HCT116 (cell line): ENCODE data around the gene EXD3. TPM values are rescaled to one million over a fixed set of nuclear protein-coding genes. Genes with fewer than 3 reads are reported as not detected.

Experiments used
- ATAC-seq: fragments of 200-7000 bp; cut with Tn5 transposase; 2 replicates; pipeline ENCODE4 v1.9.1; 2020; ENCODE audit warnings: mild to moderate bottlenecking, moderate library complexity
- BruUV-seq: library from RNA; stranded (reverse); fragments of 400-500 nt; replicated peaks from 2 replicates; lab custom pipeline; 2021; lab: Mats Ljungman, UMichigan
- CTCF ChIA-PET: fragments of 300-600 bp; sonication (Branson Sonifier 250); formaldehyde crosslinking; loops from one replicate; lab custom pipeline; 2021; ENCODE audit warnings: antibody characterized with exemption; lab: Charles Lee
- POLR2A ChIA-PET: fragments of 300-600, 350-600 bp; sonication (Branson Sonifier 250); formaldehyde crosslinking; loops from one replicate; lab custom pipeline; 2021; ENCODE audit warnings: antibody characterized with exemption; lab: Charles Lee
- RAD21 ChIA-PET, 2 experiments: fragments of 300-600 bp; sonication (Branson Sonifier 250); formaldehyde crosslinking; loops; one replicate each; lab custom pipeline; 2023; ENCODE audit warnings: low total read pairs in 2 of 2; ENCODE audit not compliant: uncharacterized antibody in 2 of 2, unreplicated experiment in 2 of 2, low non-redundant PET in 1 of 2; lab: Charles Lee
- DNase-seq: peaks from one replicate; pipeline ENCODE4 v3.0.0-alpha.2; 2010; ENCODE audit warnings: low read depth, low spot score
- H2AFZ ChIP-seq: fragments of 200-600 bp; shearing (Covaris generic), sonication (generic); 2 replicates; pipeline ENCODE4 v1.6.1; 2017; ENCODE audit warnings: low read depth, mixed run types, mixed read lengths, antibody characterized with exemption, low read length; ENCODE audit not compliant: poor library complexity, severe bottlenecking
- H3K27ac ChIP-seq: 2 replicates; pipeline ENCODE4 v1.5.1; 2012; ENCODE audit warnings: low read depth, low read length
- H3K27me3 ChIP-seq: fragments of 200-600 bp; sonication (generic); 2 replicates; pipeline ENCODE4 v1.6.1; 2016; ENCODE audit warnings: mixed run types, low read length, mixed read lengths; ENCODE audit not compliant: insufficient read depth
- H3K36me3 ChIP-seq, 2 experiments: fragments of 200-500 bp in 1 of 2; fragments of 200-600 bp in 1 of 2; sonication (Bioruptor generic) in 1 of 2; sonication (generic) in 1 of 2; 2 replicates each; pipeline versions ENCODE4 v1.5.1 to v1.6.1; 2014 to 2016; ENCODE audit warnings: low read length in 2 of 2, inconsistent platforms in 1 of 2, mixed read lengths in 1 of 2, mixed run types in 1 of 2; ENCODE audit not compliant: insufficient read depth in 2 of 2, control insufficient read depth in 1 of 2
- H3K4me1 ChIP-seq, 2 experiments: fragments of 200-600 bp in 1 of 2; sonication (generic) in 1 of 2; 2 replicates each; pipeline versions ENCODE4 v1.5.1 to v1.6.1; 2012 to 2017; ENCODE audit warnings: low read length in 2 of 2, inconsistent platforms in 1 of 2, mild to moderate bottlenecking in 1 of 2, mixed read lengths in 1 of 2, mixed run types in 1 of 2, moderate library complexity in 1 of 2; ENCODE audit not compliant: insufficient read depth in 2 of 2, control insufficient read depth in 1 of 2
- H3K4me2 ChIP-seq: fragments of 200-600 bp; sonication (generic); 2 replicates; pipeline ENCODE4 v1.6.1; 2017; ENCODE audit warnings: mixed run types, low read length, mixed read lengths
- H3K4me3 ChIP-seq, 2 experiments: fragments of 200-600 bp in 1 of 2; sonication (generic) in 1 of 2; replicated peaks in 1 of 2; 2 replicates each; pipeline ENCODE4 v1.5.1; 2011 to 2016; ENCODE audit warnings: low read length in 2 of 2, control low read depth in 1 of 2, low read depth in 1 of 2, mild to moderate bottlenecking in 1 of 2, mixed read lengths in 1 of 2, mixed run types in 1 of 2
- H3K79me2 ChIP-seq: fragments of 200-600 bp; sonication (generic); 2 replicates; pipeline ENCODE4 v1.6.1; 2017; ENCODE audit warnings: mild to moderate bottlenecking, mixed run types, low read length, moderate library complexity, mixed read lengths; ENCODE audit not compliant: insufficient read depth
- H3K9ac ChIP-seq: fragments of 200-600 bp; sonication (generic); 2 replicates; pipeline ENCODE4 v1.6.1; 2016; ENCODE audit warnings: low read length, mixed read lengths
- H3K9me2 ChIP-seq: fragments of 200-600 bp; sonication (generic), shearing (Covaris generic); 2 replicates; pipeline ENCODE4 v1.6.1; 2017; ENCODE audit warnings: mixed run types, mild to moderate bottlenecking, moderate library complexity; ENCODE audit not compliant: insufficient read depth
- H3K9me3 ChIP-seq, 2 experiments: fragments of 200-500 bp in 1 of 2; fragments of 200-600 bp in 1 of 2; sonication (Bioruptor generic) in 1 of 2; sonication (generic) in 1 of 2; 2 replicates each; pipeline ENCODE4 v1.6.1; 2014 to 2017; ENCODE audit warnings: low read length in 2 of 2, mixed read lengths in 2 of 2, inconsistent platforms in 1 of 2, low read depth in 1 of 2, mild to moderate bottlenecking in 1 of 2, mixed run types in 1 of 2, moderate library complexity in 1 of 2; ENCODE audit not compliant: control insufficient read depth in 1 of 2, insufficient read depth in 1 of 2
- H4K20me1 ChIP-seq: fragments of 200-600 bp; sonication (generic), shearing (Covaris generic); 2 replicates; pipeline ENCODE4 v1.6.1; 2017; ENCODE audit warnings: mixed run types, mild to moderate bottlenecking, moderate library complexity; ENCODE audit not compliant: insufficient read depth
- CBX3 ChIP-seq: IDR thresholded peaks from 2 replicates; pipeline ENCODE4 v1.6.1; 2012; ENCODE audit warnings: low read depth
- CEBPB ChIP-seq: IDR thresholded peaks from 2 replicates; pipeline ENCODE4 v1.6.1; 2012; ENCODE audit warnings: low read depth
- EGR1 ChIP-seq: IDR thresholded peaks from 2 replicates; pipeline ENCODE4 v1.6.1; 2012; ENCODE audit warnings: low read depth
- ELF1 ChIP-seq: IDR thresholded peaks from 2 replicates; pipeline ENCODE4 v1.6.1; 2012; ENCODE audit warnings: low read depth, borderline replicate concordance
- EZH2 ChIP-seq: fragments of 200-600 bp; sonication (generic); IDR thresholded peaks from 2 replicates; pipeline ENCODE4 v1.6.1; 2017; ENCODE audit warnings: antibody characterized with exemption, mixed run types
- POLR2A ChIP-seq: IDR thresholded peaks from 2 replicates; pipeline ENCODE4 v1.7.0; 2011; ENCODE audit warnings: borderline replicate concordance; ENCODE audit not compliant: insufficient read depth, insufficient read length; ENCODE audit errors: extremely low read depth
- RAD21 ChIP-seq: IDR thresholded peaks from 2 replicates; pipeline ENCODE4 v1.6.1; 2012; ENCODE audit warnings: low read depth, mild to moderate bottlenecking
- SIN3A ChIP-seq: IDR thresholded peaks from 2 replicates; pipeline ENCODE4 v1.6.1; 2012; ENCODE audit warnings: low read depth
- SP1 ChIP-seq: IDR thresholded peaks from 2 replicates; pipeline ENCODE4 v1.6.1; 2012; ENCODE audit warnings: low read depth
- SRF ChIP-seq: IDR thresholded peaks from 2 replicates; pipeline ENCODE4 v1.6.1; 2012; ENCODE audit warnings: low read depth
- YY1 ChIP-seq: IDR thresholded peaks from 2 replicates; pipeline ENCODE4 v1.6.1; 2011; ENCODE audit warnings: low read length, low read depth, moderate library complexity, mild to moderate bottlenecking; ENCODE audit not compliant: insufficient replicate concordance; ENCODE audit errors: extremely low read depth
- ZFX ChIP-seq: fragments of 450-650 bp; IDR thresholded peaks from 2 replicates; pipeline ENCODE4 v1.6.1; 2017
- ZNF274 ChIP-seq: fragments of 200-500 bp; sonication (Bioruptor generic); IDR thresholded peaks from 2 replicates; pipeline ENCODE4 v1.6.1; 2014; ENCODE audit warnings: mild to moderate bottlenecking, low read depth, low read length, inconsistent platforms
- intact Hi-C: fragments of 100-400 bp; cut with micrococcal nuclease; formaldehyde crosslinking; loops from 2 replicates; pipeline ENCODE4 v1.10.0; 2022
- total RNA-seq: library from RNA; stranded (reverse); gene quantifications from one replicate; pipeline ENCODE4 v1.2.1, GENCODE V29; 2021; ENCODE audit not compliant: unreplicated experiment
- TF ChIP-seq, protein P1 (sequence below): IDR thresholded peaks from 2 replicates; pipeline ENCODE4 v1.6.1; 2011; ENCODE audit warnings: mild to moderate bottlenecking, low read length, moderate library complexity; ENCODE audit not compliant: insufficient replicate concordance; ENCODE audit errors: extremely low read depth
- TF ChIP-seq, protein P2 (sequence below): IDR thresholded peaks from 2 replicates; pipeline ENCODE4 v1.6.1; 2012

EXD3 gene
- total RNA-seq, 1 experiment from 2014 or later = 25.4 TPM

DNA sequence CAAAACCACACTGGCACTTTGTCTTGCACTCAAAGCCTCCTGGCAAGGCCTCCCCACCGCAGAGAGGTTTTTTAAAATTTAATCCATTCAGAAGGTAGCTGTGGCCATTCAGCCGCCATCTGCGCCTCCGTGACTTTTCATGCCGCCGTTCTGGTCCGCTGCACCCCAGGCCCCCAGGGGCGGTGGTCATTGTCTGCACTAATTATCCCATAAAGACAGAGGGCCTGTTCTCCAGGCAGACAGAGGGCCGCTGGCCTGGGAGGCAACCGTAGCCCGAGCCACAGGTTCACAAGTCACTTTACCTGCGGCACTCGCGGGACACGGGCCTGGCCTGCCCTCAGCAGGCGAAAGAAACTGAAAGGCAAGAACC is 49.4 kb downstream of the EXD3 start (continued):
- no peak for TF ChIP-seq ZNF274
- TF ChIP-seq SP1 = no peak
- no peak for TF ChIP-seq YY1
- no peak for TF ChIP-seq EZH2
- TF ChIP-seq, all 23 proteins: peak for 0

DNA sequence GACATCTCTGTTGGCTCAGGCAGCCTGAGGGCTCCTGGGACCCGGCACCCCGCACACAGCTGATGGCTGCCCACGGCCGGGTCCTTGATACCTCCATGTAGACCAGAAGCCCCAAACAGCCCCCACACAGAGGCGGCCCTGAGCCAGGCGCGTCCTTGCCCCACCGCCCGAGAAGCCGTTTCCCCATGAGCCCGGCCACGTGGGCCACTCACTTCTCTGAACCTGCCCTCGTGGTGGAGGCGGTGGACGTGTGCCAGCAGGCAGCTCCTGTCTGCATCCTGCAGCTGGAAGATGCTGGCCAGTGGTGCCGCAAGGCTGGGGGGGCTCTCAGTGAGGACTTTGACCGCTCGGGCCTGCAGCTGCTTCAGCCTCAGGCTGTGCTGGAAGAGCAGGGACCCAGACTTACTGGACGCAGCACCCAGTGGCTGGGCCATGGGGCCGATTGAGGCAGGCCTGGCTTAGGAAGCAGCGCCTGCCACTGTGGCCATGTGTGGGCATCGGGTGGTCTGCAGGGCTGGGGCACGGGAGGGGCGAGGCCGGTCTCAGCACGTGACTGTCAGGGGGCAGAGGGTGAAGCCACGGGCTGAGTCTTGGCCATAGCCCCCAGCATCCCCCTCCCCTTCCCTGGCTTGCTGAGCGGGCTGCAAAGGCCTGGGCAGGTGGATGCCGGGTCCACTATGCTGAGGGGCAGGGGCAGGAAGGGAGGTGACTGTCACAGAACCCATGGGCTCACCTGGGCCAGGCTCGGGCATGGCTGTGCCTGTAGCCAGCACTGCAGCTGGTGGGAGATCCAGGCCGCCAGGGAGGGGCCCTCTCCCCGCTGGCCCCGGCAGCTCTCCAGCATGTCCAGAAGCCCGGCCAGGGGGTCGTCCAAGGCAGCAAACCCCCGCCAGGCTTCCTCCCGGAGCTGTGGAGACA is 50.0 kb downstream of the EXD3 start:
- H3K36me3 ChIP-seq = no peaks in the 10 kb centered on the region
- intact Hi-C loops = no loop called here
- POLR2A ChIA-PET = no interaction called here
- no peak for DNase-seq
- no peak overlapping the region for H3K27ac ChIP-seq
- RAD21 ChIA-PET = no interaction called here
- H3K4me3 ChIP-seq = no peak overlapping the region
- no peak overlapping the region for H3K4me2 ChIP-seq
- CTCF ChIA-PET = no interaction called here
- peaks cover 0 to 5% of the 10 kb centered on the region in 2 experiments; a peak in 1 of 4 replicates for H3K9me3 ChIP-seq
- no peak for TF ChIP-seq ELF1
- TF ChIP-seq, protein P1, sequence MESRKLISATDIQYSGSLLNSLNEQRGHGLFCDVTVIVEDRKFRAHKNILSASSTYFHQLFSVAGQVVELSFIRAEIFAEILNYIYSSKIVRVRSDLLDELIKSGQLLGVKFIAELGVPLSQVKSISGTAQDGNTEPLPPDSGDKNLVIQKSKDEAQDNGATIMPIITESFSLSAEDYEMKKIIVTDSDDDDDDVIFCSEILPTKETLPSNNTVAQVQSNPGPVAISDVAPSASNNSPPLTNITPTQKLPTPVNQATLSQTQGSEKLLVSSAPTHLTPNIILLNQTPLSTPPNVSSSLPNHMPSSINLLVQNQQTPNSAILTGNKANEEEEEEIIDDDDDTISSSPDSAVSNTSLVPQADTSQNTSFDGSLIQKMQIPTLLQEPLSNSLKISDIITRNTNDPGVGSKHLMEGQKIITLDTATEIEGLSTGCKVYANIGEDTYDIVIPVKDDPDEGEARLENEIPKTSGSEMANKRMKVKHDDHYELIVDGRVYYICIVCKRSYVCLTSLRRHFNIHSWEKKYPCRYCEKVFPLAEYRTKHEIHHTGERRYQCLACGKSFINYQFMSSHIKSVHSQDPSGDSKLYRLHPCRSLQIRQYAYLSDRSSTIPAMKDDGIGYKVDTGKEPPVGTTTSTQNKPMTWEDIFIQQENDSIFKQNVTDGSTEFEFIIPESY = no peak
- no peak for TF ChIP-seq RAD21
- TF ChIP-seq CBX3 = no peak
- TF ChIP-seq SP1 = no peak
- TF ChIP-seq SIN3A = no peak
- TF ChIP-seq, protein P2, sequence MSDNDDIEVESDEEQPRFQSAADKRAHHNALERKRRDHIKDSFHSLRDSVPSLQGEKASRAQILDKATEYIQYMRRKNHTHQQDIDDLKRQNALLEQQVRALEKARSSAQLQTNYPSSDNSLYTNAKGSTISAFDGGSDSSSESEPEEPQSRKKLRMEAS = no peak
- TF ChIP-seq YY1 = no peak
- no peak for TF ChIP-seq POLR2A
- no peak for TF ChIP-seq EGR1
- TF ChIP-seq ZFX = no peak
- no peak for TF ChIP-seq SRF
- TF ChIP-seq CEBPB = no peak
- TF ChIP-seq, all 23 proteins: peak for 0
- no peaks in the 10 kb centered on the region for H3K79me2 ChIP-seq
- H4K20me1 ChIP-seq = no peaks in the 10 kb centered on the region
- no peak overlapping the region for H2AFZ ChIP-seq
- H3K9ac ChIP-seq = no peak overlapping the region
- H3K27me3 ChIP-seq = no peaks in the 10 kb centered on the region
- BruUV-seq = no TSS peak
- no peaks in the 10 kb centered on the region for H3K9me2 ChIP-seq
- H3K4me1 ChIP-seq = no peaks in the 10 kb centered on the region
- no peak for ATAC-seq
